ENCODE data around the gene SHISA9. TPM values are rescaled to one million over a fixed set of nuclear protein-coding genes. Genes with fewer than 3 reads are reported as not detected.

The SHISA9 gene
- polyA plus RNA-seq, 1 of the 3 experiments (the other 2 are of a cell fraction): 0.02 TPM

GRCh38 chr16:13176711-13177110 lies 275.3 kb downstream of the SHISA9 start:
- Histone ChIP-seq H2AFZ (ENCODE audit: low read depth) (no peak overlapping the region), H3K9me2 (no peaks in the 10 kb centered on the region), H3F3A (replicated peaks; ENCODE audit: insufficient read depth) (no peaks in the 10 kb centered on the region), H3K79me2 (ENCODE audit: insufficient read depth) (no peaks in the 10 kb centered on the region), H3K9ac (no peak overlapping the region), H3K4me2 (no peak overlapping the region), H3K9me3 (no peaks in the 10 kb centered on the region), H4K20me1 (ENCODE audit: insufficient read depth) (no peaks in the 10 kb centered on the region), H3K4me1 (ENCODE audit: control insufficient read depth in 1 of 2, insufficient read depth in 2 of 2, low read depth in 1 of 2, low read length in 1 of 2) (no peaks in the 10 kb centered on the region), H3K36me3 (replicated peaks in 1 of 2; ENCODE audit: control insufficient read depth in 1 of 2, insufficient read depth in 2 of 2, low read length in 1 of 2) (no peaks in the 10 kb centered on the region), H3K27ac (ENCODE audit: low read depth in 2 of 2, low read length in 1 of 2) (no peak overlapping the region), H3K4me3 (ENCODE audit: low read depth in 2 of 2, low read length in 1 of 2) (no peak overlapping the region), H3K27me3 (ENCODE audit: insufficient read depth) (no peaks in the 10 kb centered on the region)
- no peak for DNase-seq
- ChIA-PET POLR2A (no interaction called here), CTCF (no interaction called here)
- no peak for TF ChIP-seq NFIC (IDR thresholded peaks at IDR 0.05; ENCODE audit: borderline replicate concordance)
- TF ChIP-seq YY1 (IDR thresholded peaks at IDR 0.05; ENCODE audit: low read depth): no peak
- TF ChIP-seq PBX3 (IDR thresholded peaks at IDR 0.05): no peak
- TF ChIP-seq EZH2phosphoT487 (IDR thresholded peaks at IDR 0.05; ENCODE audit: borderline replicate concordance, low read depth): no peak
- TF ChIP-seq GATA2 (CRISPR knock-in tag; IDR thresholded peaks at IDR 0.05): no peak
- TF ChIP-seq JUND (IDR thresholded peaks at IDR 0.05): no peak
- TF ChIP-seq USF1 (IDR thresholded peaks at IDR 0.05; ENCODE audit: borderline replicate concordance, low read depth): no peak
- TF ChIP-seq FOSL2 (IDR thresholded peaks at IDR 0.05; ENCODE audit: borderline replicate concordance, low read depth): no peak
- TF ChIP-seq NRF1 (IDR thresholded peaks at IDR 0.05; ENCODE audit: low read depth, low read length): no peak
- no peak for TF ChIP-seq POLR2AphosphoS5 (IDR thresholded peaks at IDR 0.05; ENCODE audit: low read depth, low read length)
- no peak for TF ChIP-seq TCF12 (IDR thresholded peaks at IDR 0.05)
- no peak for TF ChIP-seq USF2 (IDR thresholded peaks at IDR 0.05; ENCODE audit: borderline replicate concordance, low read depth, low read length)
- no peak for TF ChIP-seq MAX (IDR thresholded peaks at IDR 0.05; ENCODE audit: low read depth)
- TF ChIP-seq ZBTB33 (IDR thresholded peaks at IDR 0.05; ENCODE audit: borderline replicate concordance, low read depth): no peak
- no peak for TF ChIP-seq CTCF (IDR thresholded peaks at IDR 0.05)
- TF ChIP-seq CHD2 (IDR thresholded peaks at IDR 0.05; ENCODE audit: low read length, partially characterized antibody): no peak
- TF ChIP-seq TAF1 (IDR thresholded peaks at IDR 0.05; ENCODE audit: borderline replicate concordance, low read depth, low read length): no peak
- WGBS (ENCODE audit: low lambda C conversion rate): 0% methylated on average over 3 of the region's 3 CpGs

All from SK-N-SH (cell line).